ENCODE measurements around the gene SPDEF.

SPDEF gene

DNA sequence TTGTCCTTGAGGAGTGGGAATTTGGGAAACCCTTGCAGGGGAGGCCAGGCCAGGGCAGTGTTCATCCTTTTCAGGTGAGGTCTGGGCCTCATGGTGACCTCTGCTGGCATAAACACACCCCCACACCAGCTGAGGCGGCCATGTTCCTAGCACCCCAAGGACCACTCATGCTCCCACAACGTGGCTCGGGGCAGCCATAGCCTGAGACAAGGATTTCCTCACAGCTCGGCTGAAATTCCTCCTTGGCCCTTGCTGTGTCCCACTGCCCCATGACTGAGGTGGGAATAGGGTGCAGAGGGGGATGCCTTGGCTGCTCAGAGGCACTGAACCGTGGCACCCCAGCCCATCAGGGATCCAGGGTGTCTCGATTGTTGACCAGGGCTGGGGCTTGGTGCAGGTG, 27.3 kb upstream of the SPDEF start:
- no peak overlapping the region for H3K4me2 ChIP-seq (ENCODE audit: low read length)

GRCh38 chr6:34581561-34581920, 25.4 kb upstream of the SPDEF start:
- Histone ChIP-seq H3K27ac (ENCODE audit: low read depth, low read length) (no peak overlapping the region), H3K79me2 (ENCODE audit: control insufficient read depth, low read length) (no peaks in the 10 kb centered on the region), H3K4me1 (ENCODE audit: control insufficient read depth, low read length) (peaks cover 3% of the 10 kb centered on the region), H3K27me3 (ENCODE audit: control insufficient read depth, low read length) (no peaks in the 10 kb centered on the region), H3K9me2 (replicated peaks; ENCODE audit: control insufficient read depth, low read length) (no peaks in the 10 kb centered on the region), H3K36me3 (ENCODE audit: control insufficient read depth, low read length) (no peaks in the 10 kb centered on the region), H3K4me3 (ENCODE audit: low read length) (no peak overlapping the region), H3K4me2 (ENCODE audit: low read length) (no peak overlapping the region), H4K20me1 (ENCODE audit: control insufficient read depth, insufficient read depth, low read depth, low read length) (peaks cover 7% of the 10 kb centered on the region; the same call in 1 of the 2 replicates), H3F3A (ENCODE audit: control insufficient read depth, insufficient read depth) (no peaks in the 10 kb centered on the region), H3K9me3 (ENCODE audit: control insufficient read depth, insufficient read depth, low read length) (no peaks in the 10 kb centered on the region)
- TF ChIP-seq, protein P1, sequence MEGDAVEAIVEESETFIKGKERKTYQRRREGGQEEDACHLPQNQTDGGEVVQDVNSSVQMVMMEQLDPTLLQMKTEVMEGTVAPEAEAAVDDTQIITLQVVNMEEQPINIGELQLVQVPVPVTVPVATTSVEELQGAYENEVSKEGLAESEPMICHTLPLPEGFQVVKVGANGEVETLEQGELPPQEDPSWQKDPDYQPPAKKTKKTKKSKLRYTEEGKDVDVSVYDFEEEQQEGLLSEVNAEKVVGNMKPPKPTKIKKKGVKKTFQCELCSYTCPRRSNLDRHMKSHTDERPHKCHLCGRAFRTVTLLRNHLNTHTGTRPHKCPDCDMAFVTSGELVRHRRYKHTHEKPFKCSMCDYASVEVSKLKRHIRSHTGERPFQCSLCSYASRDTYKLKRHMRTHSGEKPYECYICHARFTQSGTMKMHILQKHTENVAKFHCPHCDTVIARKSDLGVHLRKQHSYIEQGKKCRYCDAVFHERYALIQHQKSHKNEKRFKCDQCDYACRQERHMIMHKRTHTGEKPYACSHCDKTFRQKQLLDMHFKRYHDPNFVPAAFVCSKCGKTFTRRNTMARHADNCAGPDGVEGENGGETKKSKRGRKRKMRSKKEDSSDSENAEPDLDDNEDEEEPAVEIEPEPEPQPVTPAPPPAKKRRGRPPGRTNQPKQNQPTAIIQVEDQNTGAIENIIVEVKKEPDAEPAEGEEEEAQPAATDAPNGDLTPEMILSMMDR (IDR thresholded peaks at IDR 0.05; ENCODE audit: low read depth, low read length, poor library complexity, severe bottlenecking), result no peak
- no peak for TF ChIP-seq EZH2phosphoT487 (IDR thresholded peaks at IDR 0.05; ENCODE audit: borderline replicate concordance, low read length)

More for the DNA sequence above, 27.3 kb upstream of the SPDEF start:
- Histone ChIP-seq H3K36me3 (ENCODE audit: control insufficient read depth, low read length) (peaks cover 9% of the 10 kb centered on the region; the same call in 1 of the 2 replicates), H3K4me1 (ENCODE audit: control insufficient read depth, low read length) (no peaks in the 10 kb centered on the region), H3K27me3 (ENCODE audit: control insufficient read depth, low read length) (no peaks in the 10 kb centered on the region), H3K4me3 (ENCODE audit: low read length) (no peak overlapping the region), H4K20me1 (ENCODE audit: control insufficient read depth, insufficient read depth, low read depth, low read length) (peaks cover 7% of the 10 kb centered on the region; the same call in 1 of the 2 replicates), H3F3A (ENCODE audit: control insufficient read depth, insufficient read depth) (no peaks in the 10 kb centered on the region), H3K27ac (ENCODE audit: low read depth, low read length) (no peak overlapping the region), H3K9me3 (ENCODE audit: control insufficient read depth, insufficient read depth, low read length) (no peaks in the 10 kb centered on the region), H3K79me2 (ENCODE audit: control insufficient read depth, low read length) (no peaks in the 10 kb centered on the region), H3K9me2 (replicated peaks; ENCODE audit: control insufficient read depth, low read length) (no peaks in the 10 kb centered on the region)
- TF ChIP-seq, protein P1 (IDR thresholded peaks at IDR 0.05; ENCODE audit: low read depth, low read length, poor library complexity, severe bottlenecking), result no peak
- no peak for TF ChIP-seq EZH2phosphoT487 (IDR thresholded peaks at IDR 0.05; ENCODE audit: borderline replicate concordance, low read length)

DNA sequence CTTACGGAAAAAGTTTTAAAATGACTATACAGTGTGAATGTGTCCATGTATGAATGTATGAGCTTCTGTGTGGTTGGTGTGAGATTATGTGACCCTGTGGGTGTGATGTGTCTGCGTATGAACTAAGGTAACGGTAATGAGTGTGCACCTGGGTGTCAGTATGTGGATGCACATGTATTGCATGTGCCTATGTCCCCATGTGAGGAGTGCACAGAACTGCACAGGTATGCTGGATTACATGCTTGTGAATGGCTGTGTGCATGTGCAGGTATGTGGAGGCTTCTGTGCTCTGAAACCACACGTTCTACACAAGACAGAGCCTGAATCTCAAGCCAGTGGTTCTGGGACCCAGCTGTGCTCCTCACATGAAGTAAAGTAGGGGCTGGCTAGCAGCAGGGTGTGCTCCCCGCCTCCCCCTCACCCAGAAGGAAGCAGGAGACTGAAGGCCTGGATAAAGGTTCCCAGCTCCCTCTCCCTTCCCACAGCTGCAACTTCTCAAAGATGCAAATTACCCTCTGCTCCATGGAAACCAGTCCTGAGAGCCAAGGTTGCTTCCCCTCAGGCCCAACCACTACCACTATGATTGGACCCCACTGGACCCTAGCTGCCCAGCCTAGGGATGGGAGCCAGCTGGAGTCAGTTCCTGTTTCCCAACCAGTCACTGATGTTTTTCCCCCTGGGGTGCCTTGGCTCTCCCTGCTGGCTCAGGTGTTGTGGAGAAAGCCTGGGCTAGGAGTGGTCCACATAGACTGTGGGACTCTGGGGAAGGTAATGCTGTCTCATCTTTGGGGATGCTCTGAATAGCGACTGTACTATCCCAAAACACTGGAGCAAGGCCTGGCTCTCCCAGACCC, 24.8 kb upstream of the SPDEF start:
- Histone ChIP-seq H3K79me2 (ENCODE audit: control insufficient read depth, low read length) (no peaks in the 10 kb centered on the region), H3K27me3 (ENCODE audit: control insufficient read depth, low read length) (no peaks in the 10 kb centered on the region), H3K36me3 (ENCODE audit: control insufficient read depth, low read length) (no peaks in the 10 kb centered on the region), H3K4me2 (ENCODE audit: low read length) (no peak overlapping the region), H3K4me1 (ENCODE audit: control insufficient read depth, low read length) (peaks cover 3% of the 10 kb centered on the region), H3F3A (ENCODE audit: control insufficient read depth, insufficient read depth) (no peaks in the 10 kb centered on the region), H3K9me2 (replicated peaks; ENCODE audit: control insufficient read depth, low read length) (no peaks in the 10 kb centered on the region), H3K4me3 (ENCODE audit: low read length) (no peak overlapping the region), H4K20me1 (ENCODE audit: control insufficient read depth, insufficient read depth, low read depth, low read length) (peaks cover 7% of the 10 kb centered on the region; the same call in 1 of the 2 replicates), H3K27ac (ENCODE audit: low read depth, low read length) (no peak overlapping the region), H3K9me3 (ENCODE audit: control insufficient read depth, insufficient read depth, low read length) (no peaks in the 10 kb centered on the region)
- TF ChIP-seq, protein P1 (IDR thresholded peaks at IDR 0.05; ENCODE audit: low read depth, low read length, poor library complexity, severe bottlenecking), result no peak
- no peak for TF ChIP-seq EZH2phosphoT487 (IDR thresholded peaks at IDR 0.05; ENCODE audit: borderline replicate concordance, low read length)

Data from DOHH2 (cell line).